SHP77 (cell line): ENCODE data around the gene ANKRD44.
A peak's percentile ranks its signal among the peaks of the same experiment; 100 is the strongest.
"Not testable (repeated sequence)": the region's sequence is repeated elsewhere in the genome, so short reads cannot be mapped to it uniquely, and the experiment has no call there.

ENCODE experiments used
- DNase-seq, 2 experiments: peaks; one replicate each; lab custom pipeline; 2025; lab: John Stamatoyannopoulos, UW

ANKRD44 gene

DNA sequence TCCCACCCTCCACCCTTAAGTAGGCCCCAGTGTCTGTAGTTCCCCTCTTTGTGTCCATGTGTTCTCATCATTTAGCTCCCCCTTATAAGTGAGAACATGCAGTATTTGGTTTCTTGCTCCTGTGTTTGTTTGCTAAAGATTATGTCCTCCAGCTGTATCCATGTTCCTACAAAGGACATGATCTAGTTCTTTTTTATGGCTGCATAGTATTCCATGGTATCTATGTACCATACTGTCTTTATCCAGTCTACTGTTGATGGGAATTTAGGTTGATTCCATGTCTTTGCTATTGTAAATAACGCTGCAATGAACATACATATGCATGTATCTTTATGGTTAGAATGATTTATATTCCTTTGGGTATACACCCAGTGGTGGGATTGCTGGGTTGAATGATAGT, 233.9 kb downstream of the ANKRD44 start:
- no peak for DNase-seq

DNA sequence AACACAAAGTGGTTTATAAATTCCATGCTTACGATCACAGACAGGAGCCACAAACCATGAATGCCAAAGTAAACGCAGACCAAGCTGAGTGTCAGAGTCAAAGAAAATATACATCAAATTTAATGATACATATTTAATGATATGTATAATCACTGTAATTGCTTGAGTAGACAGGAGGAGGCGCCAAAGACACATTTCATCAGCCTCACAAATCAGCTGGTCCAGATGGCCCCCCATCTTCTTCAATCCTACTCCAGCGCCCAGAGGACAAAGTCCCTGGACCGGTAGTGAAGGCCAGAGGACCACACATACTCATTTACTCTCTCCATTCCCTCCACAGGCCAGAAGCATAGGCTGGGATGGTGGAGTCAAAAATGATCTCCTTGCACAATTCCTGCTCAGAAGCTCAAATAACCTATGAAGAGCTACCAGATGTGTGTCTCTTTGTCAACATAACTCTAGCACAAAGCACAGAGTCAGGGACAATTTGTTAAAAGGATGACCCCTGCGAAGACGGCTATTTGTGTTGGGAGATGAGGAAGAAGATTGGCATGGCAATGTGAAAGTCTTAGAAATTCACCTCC, 234.7 kb downstream of the ANKRD44 start:
- peak in 1 of 2 experiments; percentile 9 for DNase-seq

DNA sequence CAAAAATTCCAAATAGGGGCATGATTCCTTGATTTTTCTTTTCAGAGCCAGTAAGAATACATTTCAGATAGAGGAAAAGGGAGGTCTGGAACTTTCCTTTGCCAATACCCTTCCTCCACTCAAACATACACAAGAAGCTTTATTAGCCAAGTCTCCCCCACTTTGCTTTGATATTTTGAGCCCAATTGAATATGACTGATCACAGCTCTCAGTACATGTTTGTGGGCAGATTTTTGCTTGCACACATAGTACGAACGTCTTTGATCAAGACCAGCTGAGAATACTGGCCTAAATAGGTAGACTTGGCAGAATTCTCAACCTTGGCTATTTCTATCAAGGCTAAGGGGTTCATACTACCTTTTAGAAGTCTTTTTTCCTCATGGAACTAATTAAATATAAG, 235.3 kb downstream of the ANKRD44 start:
- DNase-seq = no peak

DNA sequence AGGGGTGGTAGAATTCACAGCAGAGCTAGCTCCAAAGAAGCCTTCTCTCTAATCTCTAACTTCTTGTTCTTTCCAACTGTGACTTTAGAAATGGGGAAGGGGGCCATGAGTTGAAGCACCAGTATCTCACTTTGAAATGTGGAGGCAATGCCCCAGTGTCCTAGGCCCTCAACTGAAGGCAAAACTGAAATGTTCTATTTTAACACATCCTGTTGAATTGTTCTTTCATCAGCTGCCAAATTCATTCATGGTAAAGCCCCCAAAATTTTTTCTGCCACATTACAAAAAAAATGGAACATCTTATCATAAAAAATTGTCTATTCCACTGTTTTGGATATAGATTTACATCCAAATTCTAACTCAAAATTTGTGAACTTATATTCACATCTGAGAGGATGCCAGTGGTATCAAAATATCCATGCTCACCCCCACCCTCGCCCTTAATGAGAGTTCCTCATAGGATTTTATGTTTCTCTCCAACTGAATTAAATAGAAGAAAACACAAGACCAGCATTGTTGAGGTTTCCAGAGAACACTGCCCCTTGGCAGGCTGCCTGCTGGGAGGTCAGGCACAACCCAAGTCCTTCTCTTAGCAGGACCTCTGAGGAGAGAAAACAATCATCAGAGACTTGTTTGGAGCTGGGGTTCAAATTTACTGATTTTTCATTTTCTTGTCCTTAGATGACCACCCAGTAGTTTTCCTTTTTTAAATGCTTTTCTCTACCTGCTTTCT, 236.7 kb downstream of the ANKRD44 start:
- no peak for DNase-seq

DNA sequence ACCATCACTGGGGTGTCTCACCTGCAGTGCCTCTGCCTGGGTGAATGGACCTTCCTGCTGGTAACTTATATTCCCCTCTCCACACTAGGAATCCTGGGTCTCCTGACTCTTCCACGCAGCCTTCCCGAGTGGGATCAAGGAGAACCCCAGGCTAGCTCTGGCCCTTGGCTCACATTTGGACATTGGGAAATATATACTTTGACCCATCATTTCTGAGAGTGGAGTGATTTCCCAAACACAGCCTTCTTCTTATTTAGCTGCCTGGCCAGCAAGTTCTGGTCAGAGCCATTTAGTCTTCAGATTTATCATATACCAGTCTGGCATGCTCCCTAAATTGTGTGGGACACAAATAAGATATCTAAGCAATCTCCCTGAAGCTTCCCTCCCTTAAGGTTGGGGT, 237.3 kb downstream of the ANKRD44 start:
- DNase-seq = no peak

DNA sequence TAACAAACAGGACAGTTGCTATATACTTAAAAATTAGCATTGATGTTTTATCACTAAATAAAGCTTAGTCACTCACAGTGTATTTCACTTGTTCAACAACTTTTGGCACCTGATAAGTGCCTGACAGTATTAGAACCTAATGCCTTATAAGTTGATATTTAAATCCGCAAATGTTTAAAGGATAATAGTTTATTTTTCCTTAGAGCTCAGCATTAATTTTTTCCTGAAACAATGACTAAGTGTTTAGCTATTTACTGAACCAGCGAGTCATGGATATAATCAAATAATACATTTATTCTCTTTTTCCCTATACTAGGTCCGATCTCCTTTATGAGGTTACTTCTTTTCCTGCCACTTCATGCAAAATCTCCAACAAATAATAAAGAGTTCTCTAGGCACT, 238.0 kb downstream of the ANKRD44 start:
- no peak for DNase-seq

DNA sequence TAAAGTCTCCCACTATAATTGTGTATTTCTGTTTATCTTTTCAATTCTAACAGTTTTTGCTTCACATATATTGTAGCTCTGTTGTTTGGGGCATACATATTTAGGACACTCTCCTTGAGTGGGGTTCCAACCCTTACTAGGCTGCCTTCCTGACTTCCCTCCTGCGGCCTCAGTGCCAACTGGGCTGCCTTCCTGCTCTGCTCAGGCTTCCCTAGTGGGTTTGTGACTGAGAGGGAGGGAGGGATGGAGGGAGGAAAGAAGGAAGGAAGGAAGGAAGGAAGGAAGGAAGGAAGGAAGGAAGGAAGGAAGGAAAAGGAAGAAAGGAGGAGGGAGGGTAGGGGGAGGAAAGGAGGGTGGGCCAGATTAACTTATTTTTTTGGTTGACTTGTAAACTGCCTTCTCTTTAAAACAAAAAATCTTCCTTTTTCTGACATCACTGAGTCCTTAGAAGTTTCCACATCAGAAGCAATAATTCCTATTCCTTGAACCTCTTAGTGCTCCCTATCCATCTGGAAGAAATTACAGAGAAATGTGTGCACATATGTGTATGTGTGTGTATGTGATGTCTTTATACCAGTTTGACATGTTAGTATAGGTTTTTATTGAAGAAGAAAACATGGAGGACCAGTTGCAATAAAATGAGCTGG, 238.7 kb downstream of the ANKRD44 start:
- no peak for DNase-seq

DNA sequence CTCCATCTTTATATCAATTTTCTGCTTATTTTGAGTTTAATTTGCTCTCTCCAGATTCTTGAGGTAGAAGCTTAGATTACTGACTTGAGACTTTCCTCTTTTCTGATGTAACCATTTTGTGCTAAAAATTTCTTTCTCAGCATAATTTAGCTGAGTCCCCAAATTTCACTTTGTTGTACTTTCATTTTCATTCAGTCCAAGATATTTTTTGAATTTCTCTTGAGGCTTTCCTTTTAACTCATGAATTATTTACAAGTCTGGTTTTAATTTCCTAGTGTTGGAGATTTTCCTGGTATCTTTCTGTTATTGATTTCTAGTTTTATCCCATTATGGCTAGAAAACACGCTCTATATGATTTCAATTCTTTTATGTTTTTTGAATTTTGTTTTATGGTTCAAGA, 239.4 kb downstream of the ANKRD44 start:
- DNase-seq = no peak

DNA sequence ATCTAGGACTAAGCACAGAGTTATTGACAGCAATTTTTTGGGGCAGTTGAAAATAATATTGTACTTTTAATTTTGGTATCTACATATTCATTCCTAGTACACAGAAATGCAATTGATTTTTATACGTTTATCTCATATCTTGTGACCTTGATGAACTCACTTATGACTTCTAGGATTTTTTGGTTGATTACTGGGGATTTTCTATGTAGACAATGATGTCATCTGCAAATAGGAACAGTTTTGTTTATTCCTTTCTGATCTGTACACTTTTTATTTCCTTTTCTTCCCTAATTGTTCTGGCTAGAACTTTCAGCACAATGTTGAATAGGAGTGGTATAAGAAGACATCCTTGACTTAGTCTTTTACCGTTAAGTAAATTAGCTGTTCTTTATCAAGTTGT, 240.6 kb downstream of the ANKRD44 start:
- no peak for DNase-seq

DNA sequence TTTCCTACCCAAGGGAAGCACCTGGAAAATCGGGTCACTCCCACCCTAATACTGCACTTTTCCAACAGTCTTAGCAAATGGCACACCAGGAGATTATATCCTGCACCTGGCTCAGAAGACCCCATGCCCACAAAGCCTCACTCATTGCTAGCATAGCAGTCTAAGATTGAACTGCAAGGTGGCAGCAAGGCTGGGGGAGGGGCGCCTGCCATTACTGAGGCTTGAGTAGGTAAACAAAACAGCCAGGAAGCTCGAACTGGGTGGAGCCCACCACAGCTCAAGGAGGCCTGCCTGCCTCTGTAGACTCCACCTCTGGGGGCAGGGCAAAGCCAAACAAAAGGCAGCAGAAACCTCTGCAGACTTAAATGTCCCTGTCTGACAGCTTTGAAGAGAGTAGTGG, 248.0 kb downstream of the ANKRD44 start:
- not testable (repeated sequence) for DNase-seq

DNA sequence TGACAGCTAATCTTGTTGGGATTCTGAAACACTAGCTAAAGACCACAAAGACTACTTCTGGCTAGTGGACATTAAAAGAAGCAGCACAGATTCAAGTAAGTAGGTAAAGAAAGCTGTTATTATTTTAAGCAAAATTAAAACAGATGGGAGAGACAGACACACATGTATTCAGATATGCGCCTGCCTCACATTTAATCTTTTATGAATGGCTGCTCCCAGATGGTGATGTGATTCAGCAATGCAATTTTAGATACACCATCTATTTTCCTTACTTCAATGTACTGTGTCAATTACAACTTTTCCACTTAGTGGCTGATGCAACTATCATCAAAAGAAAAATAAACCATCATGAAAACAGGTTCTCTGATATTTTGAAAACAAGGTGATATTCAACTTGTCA, 251.1 kb downstream of the ANKRD44 start:
- DNase-seq = no peak

DNA sequence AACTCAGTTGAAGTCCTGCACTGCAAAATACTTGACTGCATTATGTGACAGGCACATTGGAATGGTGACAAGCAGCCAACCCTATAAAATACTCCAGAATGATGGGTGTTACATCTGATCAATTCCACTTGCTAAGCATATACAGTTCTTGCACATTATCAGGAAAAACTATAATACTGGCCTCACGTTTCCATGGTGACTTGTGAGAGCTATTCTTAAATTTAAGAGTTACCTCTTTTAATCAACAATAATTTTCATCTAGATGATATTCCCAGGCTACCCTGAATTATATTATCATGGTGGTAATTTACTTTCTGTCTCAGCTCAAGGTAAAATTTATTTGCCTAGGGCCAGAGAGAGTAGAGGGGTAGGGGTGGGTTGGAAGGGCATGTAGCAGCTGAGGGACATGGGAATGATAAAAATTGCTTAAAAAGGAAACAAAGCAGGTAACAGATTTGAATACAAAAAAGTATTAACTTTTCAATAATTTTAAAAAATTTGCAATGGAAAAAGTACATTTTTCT, 251.7 kb downstream of the ANKRD44 start:
- DNase-seq = no peak

DNA sequence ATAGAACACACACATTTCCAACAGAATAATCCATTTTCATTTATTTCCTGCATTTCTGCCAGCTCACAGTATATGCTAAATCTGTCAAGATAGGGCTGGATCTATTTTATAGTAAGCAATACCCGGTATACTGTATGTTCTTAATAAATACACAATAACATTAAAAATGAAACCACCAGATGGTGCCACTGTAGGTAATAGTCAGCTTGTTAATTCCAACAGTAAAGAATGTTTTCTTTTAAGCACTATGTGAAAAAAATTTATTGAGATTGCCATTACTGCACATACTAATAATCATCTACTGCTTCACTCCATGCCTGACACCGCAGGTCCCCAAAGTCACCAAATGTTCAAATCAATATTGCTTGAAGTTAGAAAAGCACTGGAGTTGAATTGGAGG, 252.6 kb downstream of the ANKRD44 start:
- no peak for DNase-seq

DNA sequence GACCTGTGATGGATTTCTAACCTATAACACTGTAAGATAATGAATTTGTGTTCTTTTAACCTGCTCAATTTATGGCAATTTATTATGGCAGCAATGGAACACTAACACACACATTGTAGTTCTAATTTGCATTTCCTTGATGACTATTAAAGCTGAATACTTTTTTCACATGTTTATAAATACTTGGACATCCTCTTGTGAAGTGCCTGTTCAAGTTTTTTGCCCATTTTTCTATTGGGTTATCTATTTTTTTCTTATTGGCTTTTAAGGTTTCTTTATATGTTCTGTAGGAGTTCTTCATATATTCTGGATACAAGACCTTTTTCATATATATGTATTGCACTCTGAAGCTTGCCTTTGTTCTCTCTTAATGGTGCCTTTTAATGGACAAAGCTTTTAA, 255.5 kb downstream of the ANKRD44 start:
- DNase-seq = no peak

DNA sequence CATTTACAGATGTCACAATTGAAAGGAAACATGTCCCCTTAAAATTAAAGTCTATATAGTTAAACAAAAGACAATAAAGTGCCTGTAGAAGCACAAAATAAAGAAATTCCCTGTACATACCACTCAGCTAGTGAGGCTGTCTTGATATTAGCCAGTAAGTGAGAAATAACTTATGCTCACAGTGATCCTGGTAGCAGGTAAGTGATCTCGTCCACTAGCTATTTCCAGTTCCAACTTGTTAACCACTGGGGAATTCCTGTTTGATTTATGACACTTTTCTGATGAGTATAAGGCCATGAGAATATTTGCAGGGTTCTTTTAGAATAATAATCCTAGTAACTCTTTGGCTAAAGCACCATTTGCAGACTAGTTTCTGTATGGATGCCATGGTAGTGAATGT, 256.1 kb downstream of the ANKRD44 start:
- no peak for DNase-seq

DNA sequence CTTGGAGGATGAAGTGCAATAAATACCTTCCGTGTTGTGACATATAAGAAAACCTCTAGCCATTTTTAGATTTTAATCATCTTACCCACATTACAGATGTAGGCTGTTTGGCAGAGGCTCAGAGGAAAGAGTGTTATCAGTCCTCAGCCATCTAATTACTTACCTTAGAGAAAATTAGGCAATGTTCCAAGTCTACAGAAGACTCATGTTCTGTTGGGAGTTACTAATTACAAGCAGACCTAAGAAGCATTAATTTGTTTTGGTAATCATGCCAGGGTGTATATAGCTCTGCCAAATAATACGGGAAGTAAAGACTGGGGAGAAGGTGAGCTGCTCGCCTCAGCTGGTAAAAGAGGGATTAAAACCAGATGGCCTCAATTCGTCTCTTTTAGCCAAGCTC, 258.2 kb downstream of the ANKRD44 start:
- DNase-seq = no peak

DNA sequence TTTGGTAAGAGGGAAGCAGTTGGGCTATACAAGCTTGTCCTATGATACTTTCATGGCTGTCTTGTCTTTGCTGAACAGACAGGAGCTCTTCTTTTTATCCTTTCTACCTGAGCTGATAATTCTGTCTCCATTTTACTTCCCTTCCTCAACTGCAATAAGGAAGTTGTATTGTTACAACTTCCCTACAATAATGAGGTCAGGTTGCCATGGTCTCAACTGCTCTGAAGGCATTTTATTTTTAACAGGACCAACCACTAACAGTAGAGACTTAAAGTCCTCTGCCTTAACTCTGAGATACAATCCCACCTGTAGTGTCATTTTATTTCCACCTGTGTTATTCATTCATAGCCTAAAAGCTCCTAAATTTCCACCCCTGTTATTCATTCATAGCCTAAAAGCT, 265.5 kb downstream of the ANKRD44 start:
- no peak for DNase-seq

DNA sequence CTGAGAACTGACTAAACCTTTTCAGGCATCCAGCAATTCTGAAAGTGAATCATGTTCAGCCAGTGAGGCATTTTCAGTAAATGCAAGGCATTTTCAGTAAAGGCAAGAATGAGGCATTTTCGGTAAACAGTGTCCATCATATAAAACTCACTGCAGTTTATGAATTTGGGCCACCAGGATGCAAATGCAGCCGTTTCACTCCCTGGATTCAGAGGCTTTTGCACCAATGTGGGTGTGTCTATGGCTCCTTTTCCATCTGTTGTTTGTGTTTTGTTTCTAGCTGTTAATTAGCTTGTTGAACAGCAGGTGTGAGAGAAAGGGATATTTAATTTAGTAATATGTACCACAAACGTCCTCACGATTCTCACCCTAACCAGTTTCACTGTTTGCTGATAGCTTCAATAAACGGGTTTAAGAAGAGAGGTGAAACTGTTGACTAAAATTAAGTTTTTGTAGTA, 267.8 kb downstream of the ANKRD44 start:
- DNase-seq = no peak

DNA sequence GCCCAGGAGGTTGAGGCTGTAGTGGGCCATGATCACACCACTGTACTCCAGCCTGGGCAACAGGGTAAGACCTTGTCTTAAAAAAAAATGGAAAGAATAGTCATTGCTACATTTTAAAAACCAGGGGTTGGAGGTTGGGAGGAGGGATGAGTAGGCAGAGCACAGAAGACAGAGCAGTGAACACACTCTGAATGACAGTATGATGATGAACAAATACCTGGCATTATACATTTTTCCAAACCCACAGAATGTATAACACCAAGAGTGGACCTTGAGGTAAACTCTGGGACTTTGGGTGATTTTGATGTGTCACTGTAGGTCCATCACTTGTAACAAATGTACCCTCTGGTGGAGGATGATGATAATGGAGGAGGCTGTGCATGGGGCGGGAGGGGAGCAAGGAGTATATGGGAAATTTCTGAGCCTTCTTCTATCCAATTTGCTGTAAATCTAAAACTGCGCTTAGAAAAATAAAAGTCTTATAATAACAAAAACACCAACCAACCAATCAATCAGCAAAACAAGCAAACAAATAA, 272.6 kb downstream of the ANKRD44 start:
- no peak for DNase-seq

DNA sequence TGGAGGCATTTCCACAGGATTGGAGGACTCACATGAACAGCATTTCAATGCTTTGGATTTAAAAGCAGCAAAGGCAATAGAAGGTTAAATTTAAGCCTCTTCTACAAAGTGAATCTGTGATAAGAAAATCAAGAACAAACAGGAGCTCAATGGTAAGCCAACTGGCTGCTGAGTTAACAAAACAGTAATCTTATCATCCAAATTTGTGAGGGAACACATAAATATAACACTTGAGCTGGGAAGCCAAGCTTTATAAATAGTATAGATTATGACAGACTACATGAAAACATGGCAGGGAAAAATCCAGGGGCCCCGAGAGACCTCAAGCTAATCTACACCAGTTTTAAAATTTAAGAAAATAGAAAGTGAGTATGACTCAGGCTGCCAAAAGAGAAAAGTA, 275.6 kb downstream of the ANKRD44 start:
- DNase-seq = no peak

DNA sequence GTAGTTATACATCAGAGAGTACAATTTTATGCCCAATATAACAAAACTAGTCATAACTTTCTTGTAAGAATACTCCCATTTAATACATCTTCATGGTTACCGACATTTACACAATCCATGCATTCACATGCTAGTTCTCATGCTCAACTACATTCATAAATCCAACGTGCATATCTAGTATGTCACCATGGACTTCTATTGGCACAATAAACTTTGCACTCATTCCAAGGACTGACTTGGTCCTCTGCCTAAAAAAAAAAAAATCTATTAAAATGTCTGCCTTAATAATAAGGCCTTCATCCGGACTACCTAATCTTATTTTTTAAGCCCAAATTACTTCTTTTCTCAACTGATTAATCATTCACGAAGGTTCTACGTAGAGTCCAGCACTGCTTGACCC, 276.3 kb downstream of the ANKRD44 start:
- DNase-seq = no peak

DNA sequence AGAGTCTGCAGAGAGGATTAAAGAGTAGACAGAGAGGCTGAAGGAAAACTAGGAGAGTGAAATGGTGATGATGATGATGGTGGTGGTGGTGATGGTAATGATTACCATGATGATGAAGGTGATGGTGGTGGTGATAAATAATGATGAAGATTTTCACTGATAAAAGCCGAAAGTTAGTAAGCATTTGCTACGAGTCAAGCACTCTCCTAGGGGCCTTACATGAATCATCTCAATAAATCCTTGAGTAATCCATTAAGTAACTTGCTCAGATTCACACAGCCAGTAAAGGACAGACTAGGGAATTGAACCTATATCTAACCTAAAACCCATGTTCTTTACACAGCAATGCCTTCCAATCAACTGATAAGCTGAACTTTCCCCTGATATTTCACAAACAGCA, 277.4 kb downstream of the ANKRD44 start:
- DNase-seq = no peak

DNA sequence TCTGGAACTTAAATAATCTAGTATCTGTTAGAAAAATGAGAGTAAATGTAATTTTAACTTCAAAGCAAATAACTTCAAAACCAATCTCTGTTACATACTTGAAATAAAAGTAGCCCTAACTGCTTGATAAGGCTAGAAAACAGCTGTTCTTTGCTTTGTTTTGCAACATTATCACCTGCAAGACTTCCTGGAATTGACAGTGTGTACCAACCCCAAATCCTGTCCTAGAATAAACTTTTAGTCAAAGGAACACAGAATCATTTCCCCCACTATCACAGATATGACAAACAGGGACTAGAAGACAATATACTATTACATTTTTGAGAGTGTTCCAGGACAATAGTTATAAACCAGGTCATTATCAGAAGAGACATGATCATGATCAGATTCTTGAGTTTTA, 278.8 kb downstream of the ANKRD44 start:
- no peak for DNase-seq
